GM19035 (cell line): ENCODE data around the gene HCN4.

Source experiments
- ATAC-seq: cut with Tn5 transposase; IDR thresholded peaks from one replicate; pipeline ENCODE4 v1.9.1; 2021; ENCODE audit not compliant: unreplicated experiment

The HCN4 gene

GRCh38 chr15:73346735-73347312 lies 21.9 kb downstream of the HCN4 start:
- no peak for ATAC-seq

DNA sequence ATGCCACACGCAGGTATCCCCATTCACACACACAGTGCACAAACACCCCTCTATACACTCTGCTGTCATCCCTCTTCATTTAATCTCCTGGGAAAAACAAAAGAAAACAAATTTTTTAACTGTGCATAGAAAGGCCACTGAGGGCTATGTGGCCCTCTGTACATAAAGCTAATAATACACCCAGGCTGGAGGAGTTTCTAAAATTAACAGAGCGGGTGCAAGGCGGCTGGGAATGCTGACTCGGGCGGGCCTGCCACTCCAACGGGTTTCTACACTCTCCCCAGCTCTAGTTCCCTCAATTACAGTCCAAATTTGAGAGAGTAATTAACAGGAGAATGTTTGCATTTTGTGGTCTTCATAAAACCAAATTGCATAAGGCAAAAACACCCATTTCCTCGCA lies 23.1 kb downstream of the HCN4 start:
- no peak for ATAC-seq

- no peak for ATAC-seq
These were observed 24.7 kb downstream of the HCN4 start for GRCh38 chr15:73344056-73344455.

DNA sequence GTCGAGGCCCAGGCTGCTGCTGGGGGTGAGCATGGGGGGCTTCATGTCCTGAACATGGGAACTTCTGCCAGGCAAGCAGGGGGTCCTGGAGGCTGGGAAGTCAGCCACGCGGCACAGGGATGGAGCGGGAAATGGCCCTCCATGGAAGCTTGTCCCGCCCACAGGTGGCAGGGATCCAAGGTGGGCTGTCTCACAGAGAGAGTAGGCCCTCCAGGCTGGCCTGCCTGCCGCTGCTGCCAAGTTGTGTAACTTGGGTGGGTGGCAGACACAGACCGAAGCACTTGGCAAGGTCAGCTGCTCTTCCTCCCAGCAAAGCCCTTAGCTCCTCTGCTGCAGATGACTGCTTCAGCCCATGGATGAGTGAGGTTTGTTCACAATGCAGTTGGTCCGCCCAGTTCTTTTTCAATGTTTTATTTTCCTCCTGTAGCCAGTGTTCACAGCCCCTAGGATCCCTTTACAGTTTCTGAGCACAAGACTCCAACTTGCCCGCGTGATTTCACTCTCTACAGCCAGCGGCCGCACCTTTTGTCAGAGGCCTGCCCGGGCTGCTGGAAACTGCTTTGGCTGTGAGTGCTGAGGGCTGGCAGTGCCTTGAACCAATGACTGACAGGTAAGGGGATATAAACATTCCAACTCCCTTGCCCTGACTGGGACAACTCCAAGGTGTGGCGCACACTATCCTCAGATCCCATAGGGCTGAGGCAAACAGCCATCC lies 26.7 kb downstream of the HCN4 start:
- no peak for ATAC-seq

DNA sequence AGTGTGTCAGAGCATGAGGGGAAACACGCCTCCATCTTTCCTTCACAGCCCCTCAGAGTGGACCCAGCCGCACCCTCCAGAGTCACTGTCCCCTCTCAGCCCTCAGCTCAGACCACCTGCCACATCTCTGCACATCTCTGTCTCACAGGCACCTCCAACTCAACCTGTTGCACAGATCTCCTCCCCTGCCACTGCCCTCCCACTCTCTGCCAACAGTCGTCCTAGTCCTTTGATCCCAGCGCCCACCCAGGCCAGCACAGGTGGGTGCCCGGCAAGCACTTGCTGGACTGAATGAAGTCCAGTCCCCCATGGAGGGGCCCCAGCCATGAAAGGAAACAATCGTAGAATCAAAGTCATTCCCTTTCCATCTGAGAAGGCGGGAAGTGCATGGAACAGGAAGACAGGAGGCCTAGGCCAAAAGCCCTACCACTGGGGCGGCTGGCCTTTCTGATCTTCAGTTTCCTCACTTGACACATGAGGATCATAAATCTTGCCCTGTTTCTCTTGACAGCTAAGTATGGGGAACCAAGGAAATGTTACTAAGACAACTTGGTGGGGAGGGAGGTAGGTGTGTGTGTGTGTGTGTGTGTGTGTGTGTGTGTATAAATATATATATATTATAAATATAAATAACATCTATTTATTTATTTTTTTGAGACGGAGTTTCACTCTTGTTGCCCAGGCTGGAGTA lies 28.1 kb downstream of the HCN4 start:
- no peak for ATAC-seq

DNA sequence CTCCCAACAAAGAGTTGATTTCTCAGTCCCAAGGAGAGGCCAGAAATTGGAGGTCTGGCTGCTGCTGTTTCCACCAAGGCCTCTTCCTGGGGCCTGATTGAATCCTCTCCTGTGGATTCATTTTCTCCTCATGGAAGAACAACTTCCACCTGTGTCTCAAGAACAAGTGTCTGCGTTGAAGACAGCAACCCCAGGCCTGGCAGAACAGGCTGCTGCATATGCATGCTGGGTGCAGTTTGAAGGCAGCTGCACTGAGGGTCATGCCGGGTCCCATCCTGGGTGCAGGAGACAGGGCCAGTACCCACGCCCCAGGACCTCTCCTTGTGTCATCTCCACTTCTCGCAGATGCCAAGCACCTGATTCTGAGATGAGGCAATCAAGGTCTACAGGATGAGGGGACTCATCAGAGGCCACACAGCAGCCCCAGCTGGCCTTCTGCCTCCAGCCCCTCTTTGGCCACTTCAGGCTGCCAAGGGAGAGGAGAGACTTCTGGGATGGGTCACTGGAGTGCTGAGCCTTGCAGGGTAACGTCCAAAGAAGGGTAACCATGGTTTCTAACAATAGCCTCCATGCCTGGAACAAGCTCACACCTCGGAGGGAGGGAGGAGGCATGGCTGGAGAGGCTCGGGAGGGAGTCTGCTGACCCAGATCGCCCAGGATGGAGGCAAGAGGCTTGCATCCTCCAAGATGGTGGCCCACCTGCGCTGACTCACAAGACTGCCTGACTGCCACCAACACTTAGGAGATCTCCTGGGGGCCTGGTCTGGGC lies 30.0 kb downstream of the HCN4 start:
- ATAC-seq: no peak

DNA sequence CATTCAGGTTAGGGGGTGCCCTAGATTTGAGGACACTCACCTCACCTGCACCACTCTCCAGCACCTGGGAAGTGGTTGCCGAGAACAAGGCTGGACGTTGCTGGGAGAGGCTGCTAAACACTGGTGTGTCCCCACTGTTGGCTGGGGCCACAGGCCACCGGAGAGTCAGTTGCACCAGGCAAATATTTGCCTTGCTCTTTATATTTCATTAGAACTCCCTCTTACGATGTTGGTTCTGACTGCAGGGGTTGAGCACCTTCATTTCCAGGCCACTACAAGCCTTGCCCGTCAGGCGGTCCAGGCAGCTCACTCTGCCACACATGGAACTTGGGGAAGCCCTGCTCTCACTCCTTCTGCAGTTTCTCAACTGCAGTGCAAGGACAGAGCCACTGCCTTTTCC lies 30.7 kb downstream of the HCN4 start:
- ATAC-seq: no peak

DNA sequence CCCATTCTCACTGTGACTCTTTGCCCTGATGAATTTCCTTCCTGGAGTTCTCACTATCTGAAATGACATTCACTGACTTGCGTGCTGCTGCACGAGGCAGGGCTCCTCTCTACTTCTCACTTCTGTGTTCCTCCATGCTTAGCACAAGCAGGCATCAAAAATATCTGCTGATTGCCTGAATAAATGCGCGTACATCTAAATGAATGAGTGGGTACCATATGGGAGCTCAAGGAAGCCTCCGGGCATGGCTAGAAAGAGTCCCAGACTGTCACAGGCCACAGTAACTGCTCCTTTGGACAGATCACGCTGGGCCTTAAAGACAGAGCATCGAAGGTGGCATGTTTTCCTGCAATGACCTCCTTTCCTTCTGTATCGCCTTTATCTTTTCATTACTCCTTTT lies 31.6 kb downstream of the HCN4 start:
- ATAC-seq: no peak

DNA sequence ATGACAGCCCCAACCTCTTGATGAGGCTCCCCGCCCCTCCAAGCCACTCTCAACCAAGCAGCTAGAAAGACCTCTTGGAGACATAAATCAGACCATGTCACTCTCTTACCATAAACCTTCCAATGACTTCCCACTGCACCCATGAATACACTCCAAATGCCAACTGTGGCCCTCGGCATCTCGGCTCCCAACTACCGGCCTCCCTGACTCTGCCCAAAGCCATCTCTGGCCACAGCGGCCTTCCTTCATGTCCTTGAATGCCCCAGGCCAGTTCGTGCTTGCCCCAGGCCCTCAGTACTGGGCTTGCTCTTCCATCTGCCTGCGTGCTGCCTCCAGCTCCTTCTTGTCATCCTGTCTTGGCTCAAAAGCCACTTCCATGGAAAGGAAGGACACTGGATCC lies 32.0 kb downstream of the HCN4 start:
- no peak for ATAC-seq

GRCh38 chr15:73335471-73335870 lies 33.3 kb downstream of the HCN4 start:
- ATAC-seq: no peak

DNA sequence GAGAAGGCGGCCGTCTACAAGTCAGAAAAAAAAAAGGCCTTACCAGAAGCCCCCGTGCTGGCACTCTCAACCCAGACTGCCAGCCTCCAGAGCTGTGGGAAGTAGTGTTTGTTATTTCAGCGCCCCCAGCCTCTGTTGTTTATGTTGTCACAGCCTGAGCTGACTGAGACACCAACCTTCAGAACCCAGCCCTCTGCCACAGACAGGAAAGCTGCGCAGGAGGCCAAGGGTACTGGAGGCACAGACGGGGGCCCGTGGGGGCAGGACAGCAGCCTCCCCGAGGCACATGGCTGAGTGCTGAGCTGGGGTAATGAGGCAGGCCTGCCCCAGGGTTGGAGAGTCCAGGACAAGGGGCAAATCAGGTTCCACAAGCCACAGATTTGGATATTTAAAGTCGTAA lies 33.7 kb downstream of the HCN4 start:
- no peak for ATAC-seq

GRCh38 chr15:73334086-73334485 lies 34.7 kb downstream of the HCN4 start:
- no peak for ATAC-seq

- ATAC-seq: no peak
These were observed 35.8 kb downstream of the HCN4 start for GRCh38 chr15:73333001-73333400.

GRCh38 chr15:73331991-73332925 lies 36.5 kb downstream of the HCN4 start:
- no peak for ATAC-seq

- no peak for ATAC-seq
These were observed 37.3 kb downstream of the HCN4 start for GRCh38 chr15:73331501-73331900.

GRCh38 chr15:73330206-73331051 lies 38.3 kb downstream of the HCN4 start:
- ATAC-seq: no peak

- ATAC-seq: no peak
These were observed 39.1 kb downstream of the HCN4 start for GRCh38 chr15:73329501-73330200.

GRCh38 chr15:73328981-73329380 lies 39.8 kb downstream of the HCN4 start:
- ATAC-seq: no peak
